ENCODE results near the gene PCDHA8. TPM values are rescaled to one million over a fixed set of nuclear protein-coding genes. Genes with fewer than 3 reads are reported as not detected.

The PCDHA8 gene
- polyA plus RNA-seq, 1 donor (not counting 4 experiments of a cell fraction or from before 2014, with no cell fraction given), result not detected

DNA sequence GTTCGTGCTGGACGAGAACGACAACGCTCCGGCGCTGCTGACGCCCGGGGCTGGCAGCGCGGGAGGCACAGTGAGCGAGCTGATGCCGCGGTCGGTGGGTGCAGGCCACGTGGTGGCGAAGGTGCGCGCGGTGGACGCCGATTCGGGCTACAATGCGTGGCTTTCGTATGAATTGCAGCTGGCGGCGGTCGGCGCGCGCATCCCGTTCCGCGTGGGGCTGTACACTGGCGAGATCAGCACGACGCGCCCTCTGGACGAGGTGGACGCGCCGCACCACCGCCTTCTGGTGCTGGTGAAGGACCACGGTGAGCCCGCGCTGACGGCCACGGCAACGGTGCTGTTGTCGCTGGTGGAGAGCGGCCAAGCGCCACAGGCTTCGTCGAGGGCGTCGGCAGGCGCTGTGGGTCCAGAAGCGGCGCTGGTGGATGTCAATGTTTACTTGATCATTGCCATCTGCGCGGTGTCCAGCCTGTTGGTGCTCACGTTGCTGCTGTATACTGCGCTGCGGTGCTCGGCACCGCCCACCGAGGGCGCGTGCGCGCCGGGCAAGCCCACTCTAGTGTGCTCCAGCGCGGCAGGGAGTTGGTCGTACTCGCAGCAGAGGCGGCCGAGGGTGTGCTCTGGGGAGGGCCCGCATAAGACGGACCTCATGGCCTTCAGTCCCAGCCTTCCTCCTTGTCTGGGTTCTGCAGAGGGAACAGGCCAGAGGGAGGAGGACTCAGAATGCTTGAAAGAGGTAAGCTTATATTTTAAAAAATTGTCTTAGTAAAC lies 43.1 kb downstream of the PCDHA8 start:
- no peak overlapping the region for H3K9ac ChIP-seq (ENCODE audit: control insufficient read depth, extremely low read depth, insufficient read depth, low read length)
- no peak overlapping the region for H3K4me3 ChIP-seq (ENCODE audit: control insufficient read depth in 2 of 3, extremely low read depth in 1 of 3, insufficient read depth in 2 of 3, low read depth in 1 of 3, low read length in 3 of 3)
- TF ChIP-seq, protein P1, sequence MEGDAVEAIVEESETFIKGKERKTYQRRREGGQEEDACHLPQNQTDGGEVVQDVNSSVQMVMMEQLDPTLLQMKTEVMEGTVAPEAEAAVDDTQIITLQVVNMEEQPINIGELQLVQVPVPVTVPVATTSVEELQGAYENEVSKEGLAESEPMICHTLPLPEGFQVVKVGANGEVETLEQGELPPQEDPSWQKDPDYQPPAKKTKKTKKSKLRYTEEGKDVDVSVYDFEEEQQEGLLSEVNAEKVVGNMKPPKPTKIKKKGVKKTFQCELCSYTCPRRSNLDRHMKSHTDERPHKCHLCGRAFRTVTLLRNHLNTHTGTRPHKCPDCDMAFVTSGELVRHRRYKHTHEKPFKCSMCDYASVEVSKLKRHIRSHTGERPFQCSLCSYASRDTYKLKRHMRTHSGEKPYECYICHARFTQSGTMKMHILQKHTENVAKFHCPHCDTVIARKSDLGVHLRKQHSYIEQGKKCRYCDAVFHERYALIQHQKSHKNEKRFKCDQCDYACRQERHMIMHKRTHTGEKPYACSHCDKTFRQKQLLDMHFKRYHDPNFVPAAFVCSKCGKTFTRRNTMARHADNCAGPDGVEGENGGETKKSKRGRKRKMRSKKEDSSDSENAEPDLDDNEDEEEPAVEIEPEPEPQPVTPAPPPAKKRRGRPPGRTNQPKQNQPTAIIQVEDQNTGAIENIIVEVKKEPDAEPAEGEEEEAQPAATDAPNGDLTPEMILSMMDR (optimal IDR thresholded peaks at IDR 0.05 in 1 of 3, IDR thresholded peaks at IDR 0.05 in 1 of 3, conservative IDR thresholded peaks at IDR 0.05 in 1 of 3; ENCODE audit: extremely low read depth in 1 of 3, insufficient read depth in 2 of 3, low read length in 3 of 3), result no peak
- no peak for TF ChIP-seq EZH2 (IDR thresholded peaks at IDR 0.05; ENCODE audit: low read length)
- dilution Hi-C loops (cut with MboI; ENCODE audit: extremely low pct_ligation_motif_present, low sequenced_read_pairs), result no loop called here
- no peaks in the 10 kb centered on the region for H3K9me1 ChIP-seq (ENCODE audit: control insufficient read depth, extremely low read depth, insufficient read depth, low read length)
- H3K4me1 ChIP-seq (ENCODE audit: control insufficient read depth, extremely low read depth, insufficient read depth, low read length), result no peaks in the 10 kb centered on the region
- peaks cover 13% of the 10 kb centered on the region for H3K9me3 ChIP-seq (ENCODE audit: control insufficient read depth, low read depth, low read length)
- H3K4me2 ChIP-seq (ENCODE audit: control insufficient read depth, extremely low read depth, insufficient read depth, low read depth, low read length), result no peak overlapping the region
- H3K27ac ChIP-seq (ENCODE audit: control insufficient read depth, insufficient read depth, low read length), result no peak overlapping the region
- H3K36me3 ChIP-seq (ENCODE audit: control insufficient read depth in 2 of 2, extremely low read depth in 1 of 2, insufficient read depth in 2 of 2, low read length in 2 of 2), result no peaks in the 10 kb centered on the region
- no peaks in the 10 kb centered on the region for H3K27me3 ChIP-seq (ENCODE audit: control insufficient read depth, extremely low read depth, insufficient read depth, low read length)
- H2AFZ ChIP-seq (ENCODE audit: control insufficient read depth, low read length), result no peak overlapping the region
- H3K79me2 ChIP-seq (ENCODE audit: control insufficient read depth, insufficient read depth, low read length), result no peaks in the 10 kb centered on the region
- no peak for FAIRE-seq
- H4K20me1 ChIP-seq (ENCODE audit: control insufficient read depth, extremely low read depth, insufficient read depth, low read length), result no peaks in the 10 kb centered on the region
- DNase-seq (ENCODE audit: low read depth, low spot score), result no peak

Other genes starting within 250 kb of the PCDHA8 start
- 0.06 to 0.19 TPM (median 0.18 TPM) in 3 replicates for gene CD14, start 208.0 kb upstream of the PCDHA8 start, polyA plus RNA-seq
- 7.6 to 9.2 TPM (median 7.9 TPM) in 3 replicates for gene TMCO6, start 201.7 kb upstream of the PCDHA8 start, polyA plus RNA-seq
- gene NDUFA2, start 193.6 kb upstream of the PCDHA8 start, polyA plus RNA-seq, result 65.6 to 143 TPM (median 101 TPM) in 3 replicates
- 76.4 to 119 TPM (median 118 TPM) in 3 replicates for gene IK, start 193.4 kb upstream of the PCDHA8 start, polyA plus RNA-seq
- gene WDR55, start 176.3 kb upstream of the PCDHA8 start, polyA plus RNA-seq, result 21.6 to 29.3 TPM (median 22.1 TPM) in 3 replicates
- gene DND1, start 167.6 kb upstream of the PCDHA8 start, polyA plus RNA-seq, result 0.22 to 0.48 TPM (median 0.23 TPM) in 3 replicates
- gene HARS1, start 149.8 kb upstream of the PCDHA8 start, polyA plus RNA-seq, result 72.0 to 115 TPM (median 87.8 TPM) in 3 replicates
- gene HARS2, start 149.7 kb upstream of the PCDHA8 start, polyA plus RNA-seq, result 36.8 to 44.5 TPM (median 40.3 TPM) in 3 replicates
- 47.1 to 75.0 TPM (median 49.2 TPM) in 3 replicates for gene ZMAT2, start 140.7 kb upstream of the PCDHA8 start, polyA plus RNA-seq
- 0.03 to 0.07 TPM (median 0.06 TPM) in 3 replicates for gene PCDHA1, start 55.0 kb upstream of the PCDHA8 start, polyA plus RNA-seq
- gene PCDHA2, start 46.3 kb upstream of the PCDHA8 start, polyA plus RNA-seq, result 0.01 TPM in 1 of 3 replicates, not detected in the others
- gene PCDHA3, start 40.1 kb upstream of the PCDHA8 start, polyA plus RNA-seq, result 0.01 to 0.02 TPM in 2 of 3 replicates, not detected in the other
- gene PCDHA4, start 34.1 kb upstream of the PCDHA8 start, polyA plus RNA-seq, result 0.01 to 0.15 TPM (median 0.07 TPM) in 3 replicates
- 0.01 TPM in 1 of 3 replicates, not detected in the others for gene PCDHA5, start 19.6 kb upstream of the PCDHA8 start, polyA plus RNA-seq
- 0.03 to 0.14 TPM (median 0.04 TPM) in 3 replicates for gene PCDHA6, start 13.2 kb upstream of the PCDHA8 start, polyA plus RNA-seq
- 0.02 to 0.05 TPM (median 0.04 TPM) in 3 replicates for gene PCDHA7, start 6.9 kb upstream of the PCDHA8 start, polyA plus RNA-seq
- 0.01 TPM in 1 of 3 replicates, not detected in the others for gene PCDHA9, start 7.2 kb downstream of the PCDHA8 start, polyA plus RNA-seq
- gene PCDHA10, start 14.7 kb downstream of the PCDHA8 start, polyA plus RNA-seq, result 0.03 to 0.06 TPM (median 0.05 TPM) in 3 replicates
- 0.12 to 0.28 TPM in 2 of 3 replicates, not detected in the other for gene PCDHA11, start 27.8 kb downstream of the PCDHA8 start, polyA plus RNA-seq
- gene PCDHA12, start 34.1 kb downstream of the PCDHA8 start, polyA plus RNA-seq, result 0.04 to 0.40 TPM (median 0.07 TPM) in 3 replicates
- gene PCDHA13, start 40.9 kb downstream of the PCDHA8 start, polyA plus RNA-seq, result 0.04 to 0.12 TPM in 2 of 3 replicates, not detected in the other
- gene PCDHAC1, start 85.1 kb downstream of the PCDHA8 start, polyA plus RNA-seq, result 0.14 to 0.64 TPM (median 0.45 TPM) in 3 replicates
- 1.2 to 2.1 TPM (median 1.9 TPM) in 3 replicates for gene PCDHAC2, start 125.3 kb downstream of the PCDHA8 start, polyA plus RNA-seq
- gene PCDHB1, start 210.2 kb downstream of the PCDHA8 start, polyA plus RNA-seq, result not detected in 3 replicates

Data from keratinocyte (primary cell).